ENCODE results near the gene LTBP2.

- no peak for TF ChIP-seq EZH2phosphoT487 (IDR thresholded peaks at IDR 0.05; ENCODE audit: insufficient read depth, low read depth)
- TF ChIP-seq EZH2 (IDR thresholded peaks at IDR 0.05; ENCODE audit: insufficient read depth, poor library complexity, severe bottlenecking) = no peak
Measured at GRCh38 chr14:74593241-74593953, 18.6 kb downstream of the LTBP2 start.
